K562 (cell line): ENCODE data around the gene SPTAN1. TPM values are rescaled to one million over a fixed set of nuclear protein-coding genes. Genes with fewer than 3 reads are reported as not detected.

Source experiments
- ATAC-seq: fragments of 200-7000 bp; cut with Tn5 transposase; 3 replicates; pipeline ENCODE4 v1.9.1; 2020; ENCODE audit warnings: moderate library complexity
- BruUV-seq: library from RNA; stranded (reverse); fragments of 400-500 nt; replicated peaks from 2 replicates; lab custom pipeline; 2021; lab: Mats Ljungman, UMichigan
- CTCF ChIA-PET: fragments of 300-600 bp; formaldehyde crosslinking; extraction: SDS; loops from one replicate; lab custom pipeline; 2021; ENCODE audit warnings: low intra/inter-chr PET ratio; lab: Yijun Ruan, JAX
- POLR2A ChIA-PET: fragments of 300-600, 350-650 bp; sonication (Branson Sonifier 250); formaldehyde crosslinking; extraction: SDS; loops from one replicate; lab custom pipeline; 2021; ENCODE audit warnings: antibody characterized with exemption, inconsistent platforms; lab: Yijun Ruan, JAX
- DNase-seq, 4 experiments: peaks; one replicate each; pipeline versions ENCODE4 v3.0.0 to v3.0.0-alpha.2; 2011 to 2018; ENCODE audit warnings: low spot score in 3 of 4, mixed read lengths in 3 of 4; ENCODE audit errors: extremely low read depth in 1 of 4
- FAIRE-seq: peaks from 2 replicates; lab custom pipeline; 2011; peaks lifted over from hg19 to GRCh38; lab: Jason Lieb, UNC
- H2AFZ ChIP-seq: 2 replicates; pipeline ENCODE4 v1.6.0; 2011; ENCODE audit warnings: low read depth, low read length, control low read depth, inconsistent platforms
- H3K27ac ChIP-seq: fragments of 200-600 bp; 3 replicates; pipeline ENCODE4 v1.8.0; 2011; ENCODE audit warnings: low read depth, mild to moderate bottlenecking, control low read depth, inconsistent platforms, low read length, moderate library complexity, mixed read lengths; ENCODE audit errors: extremely low read depth
- H3K27me3 ChIP-seq, 2 experiments: fragments of 300-600 bp in 1 of 2; 2 replicates in 1 of 2; 3 replicates in 1 of 2; pipeline versions ENCODE4 v1.6.0 to v1.8.0; 2011; ENCODE audit warnings: inconsistent platforms in 2 of 2, low read length in 2 of 2, mild to moderate bottlenecking in 1 of 2, mixed read lengths in 1 of 2, moderate library complexity in 1 of 2; ENCODE audit not compliant: control insufficient read depth in 2 of 2, insufficient read depth in 2 of 2
- H3K36me3 ChIP-seq: fragments of 300-600 bp; 3 replicates; pipeline ENCODE4 v1.8.0; 2011; ENCODE audit warnings: mild to moderate bottlenecking, low read length, inconsistent platforms; ENCODE audit not compliant: control insufficient read depth, insufficient read depth
- H3K4me1 ChIP-seq, 2 experiments: fragments of 200-600 bp in 1 of 2; replicated peaks in 1 of 2; 2 replicates in 1 of 2; 3 replicates in 1 of 2; pipeline versions ENCODE4 v1.5.1 to v1.8.0; 2011; ENCODE audit warnings: inconsistent platforms in 2 of 2, low read length in 2 of 2, mild to moderate bottlenecking in 1 of 2, mixed read lengths in 1 of 2, moderate library complexity in 1 of 2; ENCODE audit not compliant: control insufficient read depth in 2 of 2, insufficient read depth in 2 of 2
- H3K4me2 ChIP-seq: 2 replicates; pipeline ENCODE4 v1.6.1; 2011; ENCODE audit warnings: low read length, control low read depth, inconsistent platforms, mixed read lengths; ENCODE audit not compliant: insufficient read depth
- H3K4me3 ChIP-seq: fragments of 200-600 bp; sonication (generic), shearing (Covaris generic); 2 replicates; pipeline ENCODE4 v1.5.1; 2016; ENCODE audit warnings: control low read depth, inconsistent platforms
- H3K79me2 ChIP-seq: fragments of 200-600 bp; 3 replicates; pipeline ENCODE4 v1.8.0; 2011; ENCODE audit warnings: low read length, inconsistent platforms; ENCODE audit not compliant: control insufficient read depth, insufficient read depth
- H3K9ac ChIP-seq, 2 experiments: 2 replicates each; pipeline versions ENCODE4 v1.6.0 to v1.6.1; 2011; ENCODE audit warnings: low read depth in 2 of 2, low read length in 2 of 2, control low read depth in 1 of 2, inconsistent platforms in 1 of 2, mild to moderate bottlenecking in 1 of 2, mixed read lengths in 1 of 2; ENCODE audit not compliant: insufficient read depth in 1 of 2
- H3K9me1 ChIP-seq: one replicate; pipeline ENCODE4 v1.6.0; 2011; ENCODE audit warnings: inconsistent platforms, mild to moderate bottlenecking, low read length, moderate library complexity; ENCODE audit not compliant: control insufficient read depth, insufficient read depth
- H3K9me3 ChIP-seq: replicated peaks from 2 replicates; pipeline ENCODE4 v1.5.1; 2011; ENCODE audit warnings: low read depth, low read length, inconsistent platforms; ENCODE audit not compliant: control insufficient read depth, insufficient read depth
- H4K20me1 ChIP-seq: replicated peaks from 2 replicates; pipeline ENCODE4 v1.6.1; 2011; ENCODE audit warnings: low read length, inconsistent platforms, mixed read lengths; ENCODE audit not compliant: control insufficient read depth, insufficient read depth
- CTBP1 ChIP-seq: fragments of 450-650 bp; IDR thresholded peaks from 2 replicates; pipeline ENCODE4 v1.6.1; 2016; ENCODE audit warnings: borderline replicate concordance
- CTCF ChIP-seq, 3 experiments: IDR thresholded peaks in 2 of 3; conservative IDR thresholded peaks in 1 of 3; 2 replicates each; pipeline ENCODE4 v1.5.1; 2011 to 2012; ENCODE audit warnings: low read length in 3 of 3, mild to moderate bottlenecking in 3 of 3, control low read depth in 2 of 3, improper control_type of control experiment in 1 of 3, inconsistent platforms in 1 of 3, low read depth in 1 of 3, mixed read lengths in 1 of 3, moderate library complexity in 1 of 3; ENCODE audit not compliant: insufficient read depth in 2 of 3
- POLR2G ChIP-seq: fragments of 200-400 bp; formaldehyde crosslinking; IDR thresholded peaks from 2 replicates; pipeline ENCODE4 v1.6.1; 2017; ENCODE audit warnings: low read depth, mild to moderate bottlenecking, antibody characterized with exemption, low read length, moderate library complexity
- WGBS: fragments of 100-300 bp; shearing (Covaris generic); methylation state at CpG from one replicate; pipeline ENCODE4 v1.1.6; 2016; ENCODE audit warnings: low coverage, mixed read lengths; ENCODE audit not compliant: insufficient coverage; ENCODE audit errors: missing lambda C conversion rate; 5-methylcytosine and 5-hydroxymethylcytosine counted together
- in situ Hi-C: fragments of 300-500 bp; cut with MboI; formaldehyde crosslinking; loops from 4 replicates; pipeline ENCODE4 v1.15.0; 2018; ENCODE audit warnings: inconsistent platforms, mixed read lengths
- intact Hi-C: fragments of 100-400 bp; cut with micrococcal nuclease; formaldehyde crosslinking; loops from 2 replicates; pipeline ENCODE4 v1.14.2; 2022
- polyA plus RNA-seq, 8 experiments: library from polyadenylated mRNA; depleted of rRNA in 4 of 8; stranded (reverse) in 5 of 8; unstranded in 3 of 8; fragments of >200 nt; fragmentation: Nextera tagmentation in 2 of 8; fragmentation: Illumina TruSeq in 1 of 8; extraction: Ambion mirVana in 2 of 8; extraction: Trizol in 1 of 8; gene quantifications; 2 replicates each; pipeline versions ENCODE4 v1.2.1 to v1.2.3, GENCODE V29; 2011 to 2014; ENCODE audit warnings: inconsistent platforms in 1 of 8, missing spikeins in 1 of 8
- total RNA-seq, 7 experiments: library from RNA; depleted of rRNA in 6 of 7; stranded (reverse); fragments of >200 nt in 6 of 7; fragmentation: Illumina TruSeq in 2 of 7; extraction: Trizol in 2 of 7; gene quantifications; 2 replicates each; pipeline versions ENCODE4 v1.2.1 to v1.2.3, GENCODE V29; 2011 to 2021; ENCODE audit warnings: low replicate concordance in 1 of 7

Gene SPTAN1
- total and polyA plus RNA-seq, 9 of the 15 experiments (the other 6 are each of a cell fraction or from before 2014, with no cell fraction given), result 1.5 to 13.5 (median 6.8) TPM

DNA sequence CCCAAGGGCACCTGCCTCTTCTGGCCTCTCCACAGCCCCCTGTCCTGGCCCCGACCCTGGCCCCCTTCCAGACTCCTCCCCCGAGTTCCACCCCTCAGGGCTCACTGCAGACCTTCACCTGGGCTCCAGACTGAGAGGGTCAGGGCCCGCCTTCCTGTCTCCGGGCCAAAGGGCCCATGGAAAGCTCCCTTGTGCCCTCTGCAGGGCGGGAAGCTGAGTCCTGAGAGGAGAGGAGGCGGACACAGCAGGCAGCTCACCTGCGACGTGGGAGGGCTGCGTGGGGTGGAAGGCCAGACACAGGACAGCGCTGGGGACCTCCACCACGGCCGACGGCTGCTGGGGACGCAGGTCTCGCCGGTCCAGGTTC is 83.6 kb downstream of the SPTAN1 start:
- Histone ChIP-seq H3K9me1 (no peaks in the 10 kb centered on the region), H3K4me2 (no peak overlapping the region), H3K9me3 (no peaks in the 10 kb centered on the region), H3K36me3 (peaks cover 83% of the 10 kb centered on the region), H4K20me1 (no peaks in the 10 kb centered on the region; the same call in 1 of the 2 replicates), H3K9ac (peak overlapping the region in 1 of 2 experiments; percentile 45; a peak in 2 of 4 replicates), H3K27ac (no peak overlapping the region), H3K27me3 (no peaks in the 10 kb centered on the region), H3K4me3 (no peak overlapping the region), H3K79me2 (no peaks in the 10 kb centered on the region), H3K4me1 (peaks cover 0 to 30% of the 10 kb centered on the region in 2 experiments; a peak in 2 of 5 replicates), H2AFZ (no peak overlapping the region)
- ATAC-seq (peak; percentile 52), FAIRE-seq (no peak), DNase-seq (no peak)
- in situ Hi-C loops, result no loop called here
- intact Hi-C loops, result no loop called here
- no TSS peak for BruUV-seq
- TF ChIP-seq POLR2G (peak; percentile 17; the same call in 1 of the 2 replicates), CTBP1 (no peak), CTCF (IDR thresholded peaks at IDR 0.05 in 2 of 3, conservative IDR thresholded peaks at IDR 0.05 in 1 of 3; ENCODE audit: insufficient read depth in 2 of 3, low read depth in 1 of 3, low read length in 3 of 3) (peak in 2 of 3 experiments; percentile 4 to 17; a peak in 2 of 6 replicates)
- CTCF ChIA-PET, result no interaction called here
- WGBS, result 76% methylated on average over 7 of the region's 16 CpGs
- POLR2A ChIA-PET, result no interaction called here
